CMK (cell line): Measurements from ENCODE around the gene ARG2.
A peak's percentile ranks its signal among the peaks of the same experiment; 100 is the strongest.
"Not testable (repeated sequence)": the region's sequence is repeated elsewhere in the genome, so short reads cannot be mapped to it uniquely, and the experiment has no call there.

Experiments
- DNase-seq: peaks from one replicate; pipeline ENCODE4 v3.0.0-alpha.2; 2010; ENCODE audit warnings: low read depth

ARG2 gene

DNA sequence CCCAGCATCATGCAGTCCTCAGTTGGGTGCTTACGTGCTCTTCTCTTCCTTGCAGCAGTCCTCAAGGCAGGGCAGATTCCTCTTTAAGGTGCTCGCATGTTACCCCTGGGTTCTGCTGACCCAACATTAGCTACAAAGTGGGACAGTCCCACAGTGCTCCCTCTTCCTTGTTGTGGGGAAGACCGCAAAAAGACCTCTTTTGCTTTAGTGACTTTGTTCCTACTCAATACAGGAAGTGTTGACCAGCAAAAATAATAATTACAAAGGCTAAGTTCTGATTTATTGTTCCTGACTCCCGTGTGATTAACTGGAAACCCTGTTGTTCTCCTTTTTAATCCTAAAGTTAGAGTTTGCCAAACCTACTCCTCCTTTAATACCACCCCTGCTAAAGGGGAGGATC, 33.4 kb upstream of the ARG2 start:
- DNase-seq = no peak

DNA sequence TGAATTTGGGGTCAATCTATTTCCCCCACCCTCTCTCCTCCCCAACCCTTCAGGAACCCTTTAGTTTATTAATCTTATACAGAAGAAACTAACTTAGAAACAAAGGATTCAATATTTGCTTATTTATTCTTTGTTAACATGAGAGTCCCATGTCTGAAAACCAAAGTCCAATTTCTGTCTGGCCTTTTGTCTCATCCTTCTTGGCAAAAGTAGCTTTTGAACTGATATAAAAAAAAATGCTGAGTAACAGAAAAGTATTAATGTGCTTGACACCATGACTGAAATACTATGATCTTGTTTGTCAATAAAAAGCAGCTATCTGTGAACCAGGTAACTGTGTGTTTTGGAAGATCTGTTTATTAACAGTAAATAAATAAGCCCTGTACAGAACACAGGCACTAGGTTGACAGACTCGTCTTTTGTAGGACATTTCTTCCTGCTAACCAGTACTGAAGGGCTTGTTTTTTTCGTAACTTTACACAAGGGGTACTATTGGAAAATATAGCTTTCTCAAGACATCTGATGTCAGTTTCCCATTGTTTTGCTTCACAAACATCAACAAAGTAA, 30.4 kb upstream of the ARG2 start:
- no peak for DNase-seq

GRCh38 chr14:67593650-67594049, 26.1 kb upstream of the ARG2 start:
- DNase-seq = not testable (repeated sequence)

DNA sequence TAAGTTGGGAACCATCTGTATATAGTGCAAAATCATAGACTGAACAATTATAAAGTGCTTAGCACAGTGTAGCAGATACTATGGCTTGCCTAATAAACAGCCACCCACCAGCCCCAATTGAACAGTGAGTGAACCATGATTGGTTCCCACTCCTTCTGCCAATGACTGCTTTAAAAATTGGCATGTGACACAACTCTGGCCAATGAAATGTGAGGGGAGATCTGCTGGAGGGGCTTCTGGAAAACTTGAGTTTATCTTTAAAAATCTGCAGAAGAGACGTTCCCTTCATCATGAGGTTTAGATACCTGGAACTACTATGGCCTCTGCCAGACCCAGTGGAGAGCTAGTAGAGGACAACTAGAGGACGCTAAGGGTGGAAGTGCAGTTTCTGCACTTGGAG, 24.3 kb upstream of the ARG2 start:
- no peak for DNase-seq

GRCh38 chr14:67599698-67600561, 19.8 kb upstream of the ARG2 start, which contains the start of gene PIGH:
PIGH (minus strand) TSS chr14:67600268; CDS start chr14:67600203, 65 bp downstream.
- peak; percentile 63 for DNase-seq

GRCh38 chr14:67600562-67600974, 19.2 kb upstream of the ARG2 start:
- DNase-seq = not testable (repeated sequence)

GRCh38 chr14:67602076-67602475, 17.6 kb upstream of the ARG2 start:
- DNase-seq = no peak

GRCh38 chr14:67602995-67603545, 16.6 kb upstream of the ARG2 start:
- DNase-seq = no peak

- DNase-seq = no peak
These were observed 12.1 kb upstream of the ARG2 start for GRCh38 chr14:67607646-67608045.

DNA sequence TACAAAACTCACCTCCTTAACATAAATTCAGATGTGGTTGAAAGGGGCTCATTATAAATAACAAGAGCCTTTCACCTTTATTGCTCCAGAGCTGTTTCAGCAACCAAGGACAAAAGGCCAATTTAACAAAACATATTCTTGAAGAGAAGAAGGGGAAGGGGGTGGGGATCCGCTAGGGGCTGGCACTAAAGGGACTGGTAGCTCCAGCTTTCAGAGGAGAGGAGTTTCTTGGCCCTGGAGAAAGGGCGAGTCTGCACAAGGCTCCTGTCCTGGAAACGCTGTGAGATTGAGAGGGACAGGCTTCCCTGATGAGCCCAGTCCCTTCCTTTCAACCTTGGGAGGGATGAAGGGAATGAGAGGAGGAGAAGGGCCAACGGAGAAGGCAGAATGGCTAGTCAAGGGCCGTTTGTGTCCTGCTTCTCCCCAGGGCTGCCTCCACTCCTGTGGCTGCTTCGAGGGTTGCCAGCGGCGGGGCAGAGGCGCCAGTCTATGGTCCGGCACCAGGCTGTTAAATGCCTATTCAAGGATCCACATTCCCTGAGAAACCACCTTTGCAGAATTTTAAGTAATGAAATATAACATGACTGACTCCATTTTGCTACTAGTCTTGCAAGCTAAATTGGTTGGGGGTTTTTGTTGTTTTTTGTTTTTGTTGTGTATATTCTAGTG, 9.9 kb upstream of the ARG2 start:
- no peak for DNase-seq

- no peak for DNase-seq
These were observed 9.2 kb upstream of the ARG2 start for GRCh38 chr14:67610491-67610890.

GRCh38 chr14:67618617-67619063, 1.1 kb upstream of the ARG2 start:
- no peak for DNase-seq

GRCh38 chr14:67620217-67620785, 581 bp downstream of the ARG2 start:
- no peak for DNase-seq

GRCh38 chr14:67622675-67623074, 3.0 kb downstream of the ARG2 start:
- no peak for DNase-seq

GRCh38 chr14:67623114-67623513, 3.4 kb downstream of the ARG2 start:
- no peak for DNase-seq

DNA sequence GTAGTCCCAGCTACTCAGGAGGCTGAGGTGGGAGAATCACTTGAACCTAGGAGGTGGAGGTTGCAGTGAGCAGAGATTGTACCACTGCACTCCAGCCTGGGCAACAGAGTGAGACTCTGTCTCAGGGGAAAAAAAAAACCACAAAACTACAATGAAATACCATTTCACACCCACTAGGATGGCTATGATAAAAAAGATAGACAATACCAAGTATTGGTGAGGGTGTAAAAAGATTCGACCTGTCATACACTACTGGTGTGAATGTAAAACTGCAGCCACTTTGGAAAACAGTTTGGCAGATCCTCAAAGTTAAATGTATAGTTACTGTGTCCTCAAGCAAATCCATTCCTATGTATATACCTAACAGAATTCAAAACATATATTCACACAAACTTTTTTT, 6.4 kb downstream of the ARG2 start:
- not testable (repeated sequence) for DNase-seq

DNA sequence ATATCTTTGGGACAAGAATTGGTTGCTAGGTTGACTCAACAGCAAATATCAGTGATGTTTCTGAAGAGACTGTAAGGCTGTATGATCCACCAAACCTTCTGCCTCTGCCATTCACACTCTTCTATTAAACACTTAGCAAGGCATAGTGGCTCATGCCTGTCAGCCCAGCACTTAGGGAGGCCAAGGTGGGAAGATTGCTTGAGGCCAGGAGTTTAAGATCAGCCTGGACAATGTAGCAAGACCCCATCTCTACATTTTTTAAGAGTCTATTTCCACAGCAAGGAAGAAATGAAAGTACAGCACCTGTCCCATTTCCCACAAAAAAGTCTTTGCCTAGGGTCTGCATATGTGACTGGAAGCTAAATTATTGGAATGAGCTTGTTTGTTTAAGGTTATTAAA, 7.8 kb downstream of the ARG2 start:
- no peak for DNase-seq

- DNase-seq = no peak
These were observed 10.5 kb downstream of the ARG2 start for GRCh38 chr14:67630186-67630585.

DNA sequence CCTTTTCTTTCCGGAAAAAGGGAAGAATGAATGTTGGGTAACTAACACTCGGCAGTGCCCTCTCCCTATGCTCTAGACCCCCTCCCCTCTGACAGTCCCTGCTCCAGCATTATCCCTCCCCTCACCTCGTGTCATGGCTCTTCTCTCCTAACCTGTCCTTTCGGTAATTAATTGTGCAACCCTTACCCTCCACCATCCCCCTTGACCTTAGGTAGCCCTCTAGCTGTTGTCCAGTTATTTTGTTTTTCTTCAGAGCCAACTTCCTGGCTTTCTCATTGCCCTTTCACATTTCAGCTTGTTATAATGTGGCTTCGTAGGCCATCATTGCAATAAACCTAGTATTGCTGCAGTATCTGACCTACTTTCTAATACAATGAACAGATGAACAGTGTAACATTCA, 11.2 kb downstream of the ARG2 start:
- DNase-seq = no peak

DNA sequence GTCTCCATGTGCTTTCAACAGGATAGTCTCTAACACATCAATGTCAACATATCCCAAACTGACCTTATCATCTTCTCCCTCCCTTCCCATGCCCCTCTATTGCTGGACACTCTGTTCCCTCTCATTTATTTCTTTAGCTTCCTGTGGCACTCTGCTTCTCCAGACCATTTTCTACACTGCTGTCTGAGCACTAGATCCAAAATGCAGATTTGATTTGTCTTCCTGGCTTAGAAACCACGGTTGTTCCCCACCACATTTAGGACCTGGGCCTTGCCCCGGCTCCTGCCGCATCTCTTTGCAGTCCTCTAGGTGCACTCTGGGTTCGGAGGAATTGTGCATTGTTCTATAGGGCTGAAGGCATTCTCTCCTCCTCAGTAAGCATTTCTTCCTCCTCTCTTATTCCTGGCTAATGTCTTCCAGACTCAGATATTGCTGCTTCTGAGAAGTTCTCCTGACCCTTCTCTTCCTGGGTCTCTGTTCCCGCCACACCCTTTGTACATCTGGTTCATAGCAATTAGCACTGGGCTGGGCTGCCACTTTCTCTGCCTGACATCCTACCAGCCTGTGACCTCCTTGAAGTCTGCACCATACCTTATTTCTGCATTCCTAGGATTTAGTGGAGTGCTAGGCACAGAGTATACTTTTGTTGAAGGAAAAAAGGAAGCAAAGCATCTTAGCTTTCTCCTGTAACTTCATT, 13.9 kb downstream of the ARG2 start:
- DNase-seq = no peak

DNA sequence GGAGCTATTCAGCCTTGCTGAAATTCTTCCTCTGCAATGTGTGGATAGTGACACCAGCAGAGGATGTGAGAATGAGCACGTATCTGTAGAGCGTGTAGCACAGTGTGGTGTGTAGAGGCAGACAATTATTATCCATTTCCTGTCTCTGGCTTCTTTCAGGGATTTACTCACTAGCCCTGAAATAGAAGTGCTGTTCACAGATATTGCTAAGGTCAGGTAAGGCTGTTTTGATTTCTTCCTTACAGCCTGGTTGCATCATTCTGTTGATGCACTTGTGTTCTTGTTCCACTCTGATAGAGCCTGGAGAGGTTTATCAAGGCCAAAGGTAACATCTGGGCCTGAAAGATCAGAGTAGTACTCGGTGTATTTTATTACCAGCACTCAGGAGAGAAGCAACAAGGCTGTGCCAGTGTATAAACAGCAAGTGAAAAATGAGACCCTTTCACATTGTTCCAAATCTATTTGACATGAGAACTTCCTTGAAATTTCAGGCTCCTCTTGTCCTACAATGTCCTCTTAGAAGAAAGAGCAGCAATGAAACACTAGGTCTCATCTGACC, 16.7 kb downstream of the ARG2 start:
- DNase-seq = no peak
